GM10266 (cell line): ENCODE measurements around the gene PIM2.

Experiments
- DNase-seq: peaks from one replicate; pipeline ENCODE4 v3.0.0; 2012; ENCODE audit errors: extremely low spot score
- TF ChIP-seq, protein P1 (sequence below): IDR thresholded peaks from 2 replicates; pipeline ENCODE4 v1.5.1; 2012; ENCODE audit warnings: mild to moderate bottlenecking, low read depth; ENCODE audit not compliant: control insufficient read depth, insufficient read depth; ENCODE audit errors: missing control alignments

Gene PIM2

DNA sequence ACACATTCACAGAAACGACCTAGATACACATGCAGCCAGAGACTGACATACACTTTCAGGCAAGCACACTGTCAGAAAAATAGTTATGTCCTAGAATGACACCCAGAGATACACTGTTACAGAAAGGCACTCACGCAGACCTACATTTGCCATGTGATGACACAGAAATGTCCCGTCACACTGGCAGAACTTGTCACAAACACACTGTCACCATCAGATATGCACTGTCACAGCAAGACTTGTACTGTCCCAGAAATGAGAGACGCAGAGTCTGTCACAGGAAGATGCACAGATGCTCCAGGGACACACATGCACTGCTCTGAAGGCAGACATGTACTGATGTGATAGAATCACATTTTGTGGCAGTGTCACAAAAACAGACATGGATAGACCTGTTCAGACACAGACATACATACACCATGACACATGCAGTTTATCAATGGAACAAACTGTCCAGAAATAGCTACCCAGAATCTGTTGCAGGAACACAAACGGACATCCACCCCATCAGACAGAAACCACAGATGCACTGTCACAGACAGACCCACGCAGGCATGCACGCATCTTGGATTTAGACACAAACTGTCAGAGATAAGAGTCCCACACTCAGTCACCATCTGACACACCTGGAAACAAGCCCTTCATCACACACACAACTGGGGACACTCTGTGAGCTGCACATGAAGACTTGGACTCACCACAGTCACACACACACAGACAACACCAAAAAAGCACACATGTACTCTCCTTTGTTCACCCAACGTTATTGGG, 1.3 kb upstream of the PIM2 start:
- TF ChIP-seq, protein P1, sequence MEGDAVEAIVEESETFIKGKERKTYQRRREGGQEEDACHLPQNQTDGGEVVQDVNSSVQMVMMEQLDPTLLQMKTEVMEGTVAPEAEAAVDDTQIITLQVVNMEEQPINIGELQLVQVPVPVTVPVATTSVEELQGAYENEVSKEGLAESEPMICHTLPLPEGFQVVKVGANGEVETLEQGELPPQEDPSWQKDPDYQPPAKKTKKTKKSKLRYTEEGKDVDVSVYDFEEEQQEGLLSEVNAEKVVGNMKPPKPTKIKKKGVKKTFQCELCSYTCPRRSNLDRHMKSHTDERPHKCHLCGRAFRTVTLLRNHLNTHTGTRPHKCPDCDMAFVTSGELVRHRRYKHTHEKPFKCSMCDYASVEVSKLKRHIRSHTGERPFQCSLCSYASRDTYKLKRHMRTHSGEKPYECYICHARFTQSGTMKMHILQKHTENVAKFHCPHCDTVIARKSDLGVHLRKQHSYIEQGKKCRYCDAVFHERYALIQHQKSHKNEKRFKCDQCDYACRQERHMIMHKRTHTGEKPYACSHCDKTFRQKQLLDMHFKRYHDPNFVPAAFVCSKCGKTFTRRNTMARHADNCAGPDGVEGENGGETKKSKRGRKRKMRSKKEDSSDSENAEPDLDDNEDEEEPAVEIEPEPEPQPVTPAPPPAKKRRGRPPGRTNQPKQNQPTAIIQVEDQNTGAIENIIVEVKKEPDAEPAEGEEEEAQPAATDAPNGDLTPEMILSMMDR: no peak
- no peak for DNase-seq

DNA sequence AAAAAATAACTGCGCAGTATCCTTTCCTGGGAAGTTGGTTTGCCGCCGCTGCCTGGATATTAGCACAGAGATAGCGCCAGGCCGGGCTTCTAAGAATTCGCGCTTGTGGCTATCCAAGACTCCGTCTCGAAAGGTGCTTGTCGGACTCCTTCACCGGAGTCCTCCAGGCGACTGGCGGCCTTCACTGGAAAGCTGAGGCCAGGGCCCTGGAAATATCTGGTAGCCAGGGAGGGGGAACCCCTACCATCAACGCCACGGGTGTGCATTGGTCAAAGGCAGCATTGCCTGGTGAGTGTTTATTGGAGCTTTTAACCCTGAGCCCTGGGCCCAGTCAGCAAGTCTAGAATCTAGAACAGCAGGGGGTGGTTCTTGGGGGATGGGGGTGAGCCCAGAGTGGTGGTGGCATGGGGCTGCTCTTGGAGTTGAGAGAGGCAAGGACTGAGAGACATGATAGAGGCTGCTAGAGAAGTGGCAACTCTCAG, 577 bp upstream of the PIM2 start:
- no peak for DNase-seq
- TF ChIP-seq, protein P1: no peak

DNA sequence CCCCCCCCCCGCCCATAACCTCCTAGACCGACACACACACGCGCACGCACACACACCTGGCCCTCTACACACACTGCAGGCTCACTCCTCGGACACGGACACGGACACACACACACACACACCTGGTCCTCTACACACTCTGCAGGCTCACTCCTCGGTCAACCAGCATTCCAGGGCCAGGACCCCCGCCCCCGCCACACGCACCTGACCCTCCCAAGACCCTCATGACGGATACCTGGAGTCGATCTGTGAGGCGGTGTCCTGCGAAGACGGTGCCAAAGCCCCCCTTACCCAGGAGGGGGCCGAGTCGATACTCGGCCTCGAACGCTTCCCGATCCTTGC, 552 bp downstream of the PIM2 start:
- TF ChIP-seq, protein P1: no peak
- no peak for DNase-seq

DNA sequence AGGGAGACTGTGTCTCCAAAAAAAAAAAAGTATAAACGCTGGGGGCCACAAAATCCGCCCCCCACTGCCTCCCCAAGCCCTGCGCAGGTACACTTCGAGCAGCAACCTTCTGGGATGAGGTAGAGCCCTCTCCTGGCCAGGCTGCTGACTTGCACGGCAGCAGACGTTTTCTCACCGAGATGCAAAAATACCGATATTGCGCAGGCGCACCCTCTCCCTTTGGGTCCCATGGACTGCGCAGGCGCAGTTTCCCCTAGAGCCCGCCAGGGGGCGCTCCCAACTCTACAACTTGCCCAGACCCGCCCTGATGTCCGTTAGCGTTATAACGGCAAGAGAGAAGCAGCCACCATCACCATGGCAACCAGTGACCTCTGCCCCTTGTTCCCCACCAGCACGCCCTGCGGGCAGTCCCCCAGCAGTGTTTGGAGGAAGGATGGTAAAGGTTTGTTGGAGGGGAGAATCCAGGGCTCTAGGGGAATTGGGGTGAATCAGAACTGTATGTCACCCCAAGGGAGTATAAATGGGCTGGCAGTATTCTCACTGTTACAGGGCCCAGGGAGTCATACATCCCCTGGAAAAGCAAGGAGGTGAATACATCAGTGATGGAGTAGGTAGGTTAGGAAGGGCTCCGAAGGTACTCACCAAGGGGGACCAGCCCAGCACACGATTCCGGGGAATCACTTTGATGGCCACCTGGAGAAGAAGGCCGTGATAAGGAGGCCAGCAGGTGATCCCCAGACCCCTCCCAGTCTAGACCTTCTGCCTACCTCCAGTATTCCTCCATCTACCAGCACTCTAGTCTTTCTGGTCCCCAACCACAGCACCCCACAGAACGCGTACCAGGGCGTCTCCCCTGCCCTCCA, 1.5 kb downstream of the PIM2 start:
- TF ChIP-seq, protein P1: peak; percentile 62
- DNase-seq: peak; percentile 79

DNA sequence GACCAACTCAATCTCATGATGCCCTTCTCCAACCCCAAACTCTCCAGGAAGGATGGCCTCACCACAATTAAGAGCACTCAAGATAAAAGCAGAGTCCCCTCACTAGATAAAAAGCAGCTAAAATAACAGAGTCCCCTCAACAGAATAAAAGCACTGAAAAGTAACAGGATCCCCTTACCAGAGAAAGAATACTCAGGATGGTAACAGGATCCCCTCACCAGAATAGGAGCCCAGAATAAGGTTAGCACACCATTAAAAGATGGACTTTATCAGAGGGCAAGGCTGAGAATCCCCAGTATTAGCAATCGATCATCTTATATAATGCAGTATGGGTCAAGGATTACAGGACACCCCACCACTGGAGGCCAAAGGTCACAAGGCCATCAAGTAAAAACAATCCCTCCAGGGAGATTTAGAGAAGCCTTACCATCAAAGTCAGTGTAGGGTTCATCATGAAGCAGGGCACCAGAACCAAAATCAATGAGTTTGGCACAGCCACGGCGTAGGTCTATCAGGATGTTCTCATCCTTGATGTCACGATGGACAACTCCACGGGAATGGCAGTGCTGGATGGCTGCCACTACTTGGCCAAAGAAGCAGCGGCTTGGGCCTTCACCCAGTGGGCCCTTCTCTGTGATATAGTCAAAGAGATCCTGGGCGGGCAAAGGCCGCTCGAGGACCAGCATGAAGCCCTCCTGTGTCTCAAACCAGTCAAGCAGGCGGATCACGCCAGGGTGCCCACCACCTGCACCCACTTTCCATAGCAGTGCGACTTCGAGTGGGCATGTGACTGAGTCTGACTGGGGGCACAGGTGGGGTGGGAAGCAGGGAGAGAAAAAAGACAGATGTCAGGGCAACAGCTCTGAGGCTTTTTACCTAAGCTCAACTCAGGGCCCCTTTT, 4.0 kb downstream of the PIM2 start:
- DNase-seq: no peak
- TF ChIP-seq, protein P1: no peak

DNA sequence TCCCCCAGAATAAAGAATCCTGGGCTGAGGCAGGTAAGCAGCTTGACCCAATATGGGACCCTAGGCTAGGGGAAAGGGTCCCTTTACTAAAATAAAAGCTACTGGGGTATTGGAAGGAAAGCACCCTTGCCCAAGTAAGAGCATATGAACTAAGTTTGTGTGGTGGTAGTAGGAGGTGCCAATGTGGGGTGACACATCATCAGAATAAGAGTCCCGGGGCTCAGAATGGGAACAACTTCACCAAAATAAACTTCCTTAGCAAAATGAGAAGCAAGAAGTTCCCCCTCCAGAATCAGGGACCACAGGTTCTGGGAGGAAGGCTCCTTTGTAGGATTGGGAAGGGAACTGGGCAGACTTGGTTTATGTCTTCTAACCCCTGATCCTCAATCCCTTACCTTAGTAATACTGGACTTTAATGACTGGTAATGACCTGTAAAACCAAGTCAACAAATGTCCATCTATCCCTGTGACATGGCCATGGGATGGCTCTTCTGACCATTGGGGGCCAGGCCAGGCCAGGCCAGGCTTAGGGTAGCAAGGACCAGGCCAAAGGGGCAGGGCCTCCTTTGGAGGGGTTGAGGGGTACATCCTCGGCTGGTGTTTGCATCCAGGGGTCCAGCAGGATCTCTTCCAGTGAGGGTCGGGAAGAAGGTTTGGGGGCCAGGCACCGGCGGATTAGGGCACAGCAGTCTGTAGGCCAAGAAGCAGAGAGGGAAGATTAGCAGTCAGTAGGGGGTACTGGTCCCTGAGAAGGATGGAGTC, 5.0 kb downstream of the PIM2 start:
- TF ChIP-seq, protein P1: no peak
- no peak for DNase-seq
